ENCODE data around the gene NECAB3. TPM values are rescaled to one million over a fixed set of nuclear protein-coding genes. Genes with fewer than 3 reads are reported as not detected.

NECAB3 gene
- total RNA-seq (10 to 100 TPM; 20.5 to 26.1 TPM), polyA plus RNA-seq (10 to 100 TPM; 10.6 to 53.1 TPM)
- long read RNA-seq, donor 1, partial matches to known transcripts: 8 of 14 reads
- long read RNA-seq, donor 1, other reads (novel, unspliced or antisense): 6 of 14 reads
- long read RNA-seq, donor 2, partial matches to known transcripts: 0 of 6 reads
- long read RNA-seq, donor 2, other reads (novel, unspliced or antisense): 4 of 6 reads

GRCh38 chr20:33674294-33675135 is at the start of gene NECAB3:
TSS of gene NECAB3 (minus strand) at chr20:33674428. CDS start at chr20:33674352, 76 bp downstream.
- intact Hi-C loops (cut with DNase I): no loop called here
- peak; percentile 83 for ATAC-seq (ENCODE audit: low FRiP score)
- H3K36me3 ChIP-seq (ENCODE audit: control insufficient read depth in 1 of 2, insufficient read depth in 2 of 2, low read length in 1 of 2): no peaks in the 10 kb centered on the region
- peak within 1 kb of the TSS; percentile 64 to 90 for H3K27ac ChIP-seq (ENCODE audit: low read depth in 1 of 2, low read length in 2 of 2)
- no peaks in the 10 kb centered on the region for H3K4me1 ChIP-seq (ENCODE audit: control insufficient read depth in 1 of 2, insufficient read depth in 2 of 2, low read length in 2 of 2)
- peak within 1 kb of the TSS; percentile 54 to 65 for H3K4me3 ChIP-seq (ENCODE audit: low read length in 2 of 2)
- DNase-seq: peak; percentile 87 to 94
- H3K27me3 ChIP-seq (ENCODE audit: control insufficient read depth in 1 of 2, insufficient read depth in 2 of 2, low read length in 1 of 2): no peaks in the 10 kb centered on the region
- 0 to 1% methylated on average over 25 to 73 of the region's 73 CpGs for WGBS, 2 donors
- no peaks in the 10 kb centered on the region for H3K9me3 ChIP-seq (ENCODE audit: control insufficient read depth, low read length)

DNA sequence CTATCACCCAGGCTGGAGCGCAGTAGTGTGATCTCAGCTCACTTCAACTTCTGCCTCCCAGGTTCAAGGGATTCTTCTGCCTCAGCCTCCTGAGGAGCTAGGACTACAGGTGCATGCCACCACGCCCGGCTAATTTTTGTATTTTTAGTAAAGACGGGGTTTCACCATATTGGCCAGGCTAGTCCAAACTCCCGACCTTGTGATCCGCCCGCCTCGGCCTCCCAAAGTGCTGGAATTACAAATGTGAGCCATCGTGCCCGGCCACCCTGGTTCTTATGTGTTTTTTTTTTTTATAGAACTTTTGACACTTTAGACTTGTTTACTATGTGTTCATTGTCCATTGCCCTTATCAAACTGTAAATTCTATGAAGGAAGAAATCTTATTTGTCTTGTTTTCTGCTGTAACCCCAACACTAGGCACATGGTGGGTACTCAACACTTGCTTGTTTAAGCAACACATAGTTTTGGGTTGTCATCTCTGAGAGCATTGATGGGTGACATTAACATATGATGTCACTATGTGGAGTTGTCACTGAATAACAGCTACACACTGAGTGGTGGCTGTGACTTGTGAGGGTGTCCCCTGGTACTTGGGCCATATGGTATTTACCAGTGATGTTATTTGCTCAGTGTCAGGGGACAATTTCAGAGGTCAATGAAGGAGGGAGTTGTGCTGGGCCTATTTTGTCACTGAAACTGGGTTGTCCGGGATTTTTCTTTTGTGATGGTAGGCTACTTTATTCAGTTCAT is 47.3 kb upstream of the NECAB3 start:
- no peaks in the 10 kb centered on the region for H3K27me3 ChIP-seq (ENCODE audit: control insufficient read depth in 1 of 2, insufficient read depth in 2 of 2, low read length in 1 of 2)
- DNase-seq: no peak
- ATAC-seq (ENCODE audit: low FRiP score): no peak
- intact Hi-C loops (cut with DNase I): loop anchor here in 1 of 2 donors (5.0 kb wide), 1 partner anchor 34 kb away; the partner anchor contains the start of gene E2F1
- H3K4me1 ChIP-seq (ENCODE audit: control insufficient read depth in 1 of 2, insufficient read depth in 2 of 2, low read length in 2 of 2): no peaks in the 10 kb centered on the region
- WGBS, 2 donors: 94% methylated on average over 11 of the region's 11 CpGs
- no peaks in the 10 kb centered on the region for H3K36me3 ChIP-seq (ENCODE audit: control insufficient read depth in 1 of 2, insufficient read depth in 2 of 2, low read length in 1 of 2)
- no peak overlapping the region for H3K4me3 ChIP-seq (ENCODE audit: low read length in 2 of 2)
- H3K27ac ChIP-seq (ENCODE audit: low read depth in 1 of 2, low read length in 2 of 2): no peak overlapping the region
- H3K9me3 ChIP-seq (ENCODE audit: control insufficient read depth, low read length): no peaks in the 10 kb centered on the region

DNA sequence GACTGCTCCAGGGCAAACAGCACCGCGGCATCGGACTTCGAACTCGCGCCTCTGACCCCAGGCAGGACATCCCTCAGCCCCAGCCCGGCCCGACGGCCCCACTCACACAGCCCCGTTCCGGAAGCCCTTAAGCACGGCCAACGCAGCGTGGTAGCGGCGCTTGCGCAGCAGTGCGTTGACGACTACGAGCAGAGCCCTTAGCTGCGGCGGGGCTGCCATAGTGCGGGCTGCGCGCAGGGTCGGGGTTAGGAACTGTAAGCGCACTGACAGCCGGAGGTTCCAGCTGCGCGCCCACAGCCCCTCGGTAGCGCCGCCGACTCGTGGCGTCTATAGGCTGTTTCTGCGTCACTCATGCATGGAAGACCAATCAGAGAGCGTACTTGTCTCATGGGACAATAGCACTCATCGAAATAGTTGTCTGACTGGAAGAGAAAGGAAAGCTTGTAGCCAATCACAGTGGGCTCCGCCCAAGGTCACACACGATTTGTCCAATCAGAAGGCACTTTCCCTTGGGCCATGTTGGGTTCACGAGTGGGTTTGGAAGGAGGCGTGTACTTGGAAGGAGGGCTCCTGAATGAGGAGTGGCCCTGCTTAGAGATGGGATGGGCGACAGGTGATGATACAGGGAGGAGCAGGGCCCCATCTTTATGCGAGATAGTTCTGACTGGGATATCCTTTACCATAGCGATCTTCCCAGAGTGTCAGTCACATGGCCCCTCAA is 45.9 kb upstream of the NECAB3 start, which contains the start of gene PXMP4:
Gene PXMP4 (minus strand): TSS at position 322 of the 721 bp plus-strand sequence. CDS start 103 bp downstream, at position 219.
- WGBS, 2 donors: 3 to 4% methylated on average over 46 of the region's 46 CpGs

GRCh38 chr20:33719277-33719988 is 45.2 kb upstream of the NECAB3 start:
- Histone ChIP-seq H3K27me3 (ENCODE audit: control insufficient read depth in 1 of 2, insufficient read depth in 2 of 2, low read length in 1 of 2) (no peaks in the 10 kb centered on the region), H3K27ac (ENCODE audit: low read depth in 1 of 2, low read length in 2 of 2) (peak overlapping the region in 1 of 2 donors; percentile 29), H3K4me1 (ENCODE audit: control insufficient read depth in 1 of 2, insufficient read depth in 2 of 2, low read length in 2 of 2) (no peaks in the 10 kb centered on the region), H3K4me3 (ENCODE audit: low read length in 2 of 2) (peak overlapping the region; percentile 59 to 83), H3K36me3 (ENCODE audit: control insufficient read depth in 1 of 2, insufficient read depth in 2 of 2, low read length in 1 of 2) (no peaks in the 10 kb centered on the region), H3K9me3 (ENCODE audit: control insufficient read depth, low read length) (no peaks in the 10 kb centered on the region)
- ATAC-seq (ENCODE audit: low FRiP score) (no peak), DNase-seq (no peak)
- WGBS, 2 donors: 40 to 52% methylated on average over 13 of the region's 13 CpGs
- intact Hi-C loops (cut with DNase I): no loop called here

More for the DNA sequence above, 45.9 kb upstream of the NECAB3 start, which contains the start of gene PXMP4:
- ATAC-seq (ENCODE audit: low FRiP score): peak; percentile 99
- Histone ChIP-seq H3K27ac (ENCODE audit: low read depth in 1 of 2, low read length in 2 of 2) (peak within 1 kb of the TSS in 1 of 2 donors; percentile 29), H3K9me3 (ENCODE audit: control insufficient read depth, low read length) (no peaks in the 10 kb centered on the region), H3K27me3 (ENCODE audit: control insufficient read depth in 1 of 2, insufficient read depth in 2 of 2, low read length in 1 of 2) (no peaks in the 10 kb centered on the region), H3K4me3 (ENCODE audit: low read length in 2 of 2) (peak within 1 kb of the TSS; percentile 59 to 83), H3K36me3 (ENCODE audit: control insufficient read depth in 1 of 2, insufficient read depth in 2 of 2, low read length in 1 of 2) (no peaks in the 10 kb centered on the region), H3K4me1 (ENCODE audit: control insufficient read depth in 1 of 2, insufficient read depth in 2 of 2, low read length in 2 of 2) (no peaks in the 10 kb centered on the region)
- intact Hi-C loops (cut with DNase I): loop anchor here in 1 of 2 donors (5.0 kb wide), 1 partner anchor 33 kb away; the partner anchor contains the start of gene E2F1
- peak; percentile 93 for DNase-seq

DNA sequence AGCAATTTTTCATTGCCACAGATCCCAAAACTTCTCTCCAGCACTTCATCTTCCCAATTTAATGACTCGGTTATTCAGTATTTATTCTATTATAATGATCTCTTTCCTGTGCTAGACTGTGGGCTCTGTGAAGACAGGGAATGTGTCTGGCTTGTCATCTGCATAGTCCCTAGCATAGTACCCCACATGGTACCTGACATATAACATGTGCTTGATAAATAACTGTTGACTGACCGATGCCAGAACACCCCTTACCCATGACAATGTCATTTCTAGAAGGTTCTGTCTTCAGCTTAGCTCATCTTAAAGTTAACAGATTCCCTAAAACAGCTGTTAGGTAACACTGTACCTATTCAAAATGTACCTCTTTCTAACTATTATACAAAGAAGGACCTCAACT is 42.3 kb upstream of the NECAB3 start:
- Histone ChIP-seq H3K36me3 (ENCODE audit: control insufficient read depth in 1 of 2, insufficient read depth in 2 of 2, low read length in 1 of 2) (no peaks in the 10 kb centered on the region), H3K27ac (ENCODE audit: low read depth in 1 of 2, low read length in 2 of 2) (no peak overlapping the region), H3K27me3 (ENCODE audit: control insufficient read depth in 1 of 2, insufficient read depth in 2 of 2, low read length in 1 of 2) (no peaks in the 10 kb centered on the region), H3K4me3 (ENCODE audit: low read length in 2 of 2) (no peak overlapping the region), H3K4me1 (ENCODE audit: control insufficient read depth in 1 of 2, insufficient read depth in 2 of 2, low read length in 2 of 2) (no peaks in the 10 kb centered on the region), H3K9me3 (ENCODE audit: control insufficient read depth, low read length) (no peaks in the 10 kb centered on the region)
- intact Hi-C loops (cut with DNase I): no loop called here
- DNase-seq: no peak
- ATAC-seq (ENCODE audit: low FRiP score): no peak
- WGBS, 2 donors: 82 to 89% methylated on average over 2 of the region's 2 CpGs

GRCh38 chr20:33713865-33714367 is 39.7 kb upstream of the NECAB3 start:
- intact Hi-C loops (cut with DNase I): no loop called here
- H3K4me3 ChIP-seq (ENCODE audit: low read length in 2 of 2): no peak overlapping the region
- H3K9me3 ChIP-seq (ENCODE audit: control insufficient read depth, low read length): no peaks in the 10 kb centered on the region
- no peak for ATAC-seq (ENCODE audit: low FRiP score)
- H3K36me3 ChIP-seq (ENCODE audit: control insufficient read depth in 1 of 2, insufficient read depth in 2 of 2, low read length in 1 of 2): no peaks in the 10 kb centered on the region
- 91 to 92% methylated on average over 10 of the region's 10 CpGs for WGBS, 2 donors
- no peaks in the 10 kb centered on the region for H3K4me1 ChIP-seq (ENCODE audit: control insufficient read depth in 1 of 2, insufficient read depth in 2 of 2, low read length in 2 of 2)
- no peak overlapping the region for H3K27ac ChIP-seq (ENCODE audit: low read depth in 1 of 2, low read length in 2 of 2)
- no peak for DNase-seq
- H3K27me3 ChIP-seq (ENCODE audit: control insufficient read depth in 1 of 2, insufficient read depth in 2 of 2, low read length in 1 of 2): no peaks in the 10 kb centered on the region

- no peak for DNase-seq
- Histone ChIP-seq H3K4me3 (ENCODE audit: low read length in 2 of 2) (no peak overlapping the region), H3K9me3 (ENCODE audit: control insufficient read depth, low read length) (no peaks in the 10 kb centered on the region), H3K4me1 (ENCODE audit: control insufficient read depth in 1 of 2, insufficient read depth in 2 of 2, low read length in 2 of 2) (no peaks in the 10 kb centered on the region), H3K36me3 (ENCODE audit: control insufficient read depth in 1 of 2, insufficient read depth in 2 of 2, low read length in 1 of 2) (no peaks in the 10 kb centered on the region), H3K27ac (ENCODE audit: low read depth in 1 of 2, low read length in 2 of 2) (no peak overlapping the region), H3K27me3 (ENCODE audit: control insufficient read depth in 1 of 2, insufficient read depth in 2 of 2, low read length in 1 of 2) (no peaks in the 10 kb centered on the region)
- intact Hi-C loops (cut with DNase I): no loop called here
- no peak for ATAC-seq (ENCODE audit: low FRiP score)
- 79 to 89% methylated on average over 1 of the region's 1 CpG for WGBS, 2 donors
These were observed 37.2 kb upstream of the NECAB3 start for GRCh38 chr20:33711446-33711738.
